Stimulated activated CD8-positive, alpha-beta memory T cell treated with anti-CD3 and anti-CD28 coated beads, Interleukin-4, amount 100 ng/mL, for 24 hours (primary cell): ENCODE measurements around the gene FAT1.
A peak's percentile ranks its signal among the peaks of the same experiment; 100 is the strongest.

Source experiments
- DNase-seq: peaks from one replicate; pipeline ENCODE4 v3.0.0-alpha.2; 2020; ENCODE audit warnings: low read depth

Gene FAT1

DNA sequence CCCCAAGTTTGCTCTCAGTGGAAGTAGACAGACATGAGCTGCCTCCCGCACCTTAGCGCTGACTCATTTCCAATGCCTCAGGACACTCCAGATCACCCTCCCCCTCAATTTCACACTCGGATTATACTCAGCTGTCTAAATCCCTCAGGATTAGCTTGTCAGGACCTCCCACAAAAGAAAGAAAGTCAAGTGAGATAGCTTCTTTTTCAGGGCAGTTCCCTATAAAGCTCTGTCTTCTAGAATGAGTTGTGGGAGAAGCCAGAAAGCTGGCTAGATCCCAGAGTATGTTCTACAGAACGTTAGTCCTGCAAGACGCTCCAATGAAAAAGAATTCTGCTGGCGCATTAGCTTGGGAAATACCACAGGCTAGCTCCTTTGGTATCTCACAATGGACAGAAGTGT lies 117.1 kb downstream of the FAT1 start:
- DNase-seq, result no peak

DNA sequence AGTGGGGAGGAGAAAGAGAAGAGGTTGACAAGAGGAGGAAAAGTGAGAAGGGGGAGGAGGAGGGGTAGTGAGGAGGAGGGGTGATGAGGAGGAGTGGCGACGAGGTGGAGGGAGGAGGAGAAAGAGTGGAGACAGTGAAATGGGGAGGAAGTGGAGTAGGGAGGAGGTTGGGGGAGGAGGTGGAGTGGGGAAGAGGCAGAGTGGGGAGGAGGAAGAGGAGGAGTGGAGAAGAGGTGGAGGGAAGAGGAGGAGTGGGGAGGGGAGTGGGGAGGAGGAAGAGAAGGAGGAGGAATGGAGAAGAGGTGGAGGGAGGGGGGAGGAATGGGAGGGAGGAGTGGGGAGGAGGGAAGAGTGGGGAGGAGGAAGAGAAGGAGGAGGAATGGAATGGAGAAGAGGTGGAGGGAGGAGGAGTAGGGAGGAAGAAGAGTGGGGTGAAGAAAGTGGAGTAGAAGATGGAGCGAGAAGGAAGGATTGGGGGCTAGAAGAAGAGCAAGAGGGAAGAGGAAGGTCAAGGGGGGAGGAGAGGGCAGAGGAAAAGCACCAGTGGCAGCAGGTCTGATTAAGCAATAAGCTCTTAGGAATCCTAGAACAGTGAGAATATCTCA lies 118.3 kb downstream of the FAT1 start:
- DNase-seq, result no peak

DNA sequence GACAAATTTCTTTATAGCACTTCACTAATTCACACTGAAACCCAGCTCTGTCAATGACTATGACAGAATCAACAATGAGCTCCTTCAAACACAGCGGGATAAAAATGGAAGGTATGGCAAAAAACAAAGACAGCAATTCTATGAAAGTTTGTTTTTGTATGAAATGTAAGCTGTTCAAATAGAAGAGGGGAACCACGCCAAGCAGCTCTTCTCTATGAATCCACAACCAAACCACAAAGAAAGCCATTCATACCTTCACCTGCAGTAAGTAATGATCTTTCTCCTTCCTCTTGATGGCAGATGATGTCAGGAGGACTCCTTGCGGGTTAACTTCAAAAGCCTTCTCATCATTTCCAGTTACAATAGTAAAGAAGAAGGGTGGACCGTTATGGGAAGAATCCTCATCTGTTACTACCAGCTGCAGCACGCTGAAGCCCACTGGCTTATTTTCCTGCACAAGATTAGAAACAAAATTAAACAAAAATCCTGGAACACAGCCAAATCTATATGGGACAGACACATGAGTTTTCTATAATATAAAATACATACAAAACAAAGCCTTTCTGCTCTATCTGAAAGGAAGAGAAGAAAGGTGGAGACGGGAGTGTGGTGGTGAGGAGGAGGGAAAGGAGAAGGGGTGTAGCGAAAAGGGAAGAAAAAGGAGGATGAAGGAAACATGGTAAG lies 119.4 kb downstream of the FAT1 start:
- DNase-seq, result no peak

DNA sequence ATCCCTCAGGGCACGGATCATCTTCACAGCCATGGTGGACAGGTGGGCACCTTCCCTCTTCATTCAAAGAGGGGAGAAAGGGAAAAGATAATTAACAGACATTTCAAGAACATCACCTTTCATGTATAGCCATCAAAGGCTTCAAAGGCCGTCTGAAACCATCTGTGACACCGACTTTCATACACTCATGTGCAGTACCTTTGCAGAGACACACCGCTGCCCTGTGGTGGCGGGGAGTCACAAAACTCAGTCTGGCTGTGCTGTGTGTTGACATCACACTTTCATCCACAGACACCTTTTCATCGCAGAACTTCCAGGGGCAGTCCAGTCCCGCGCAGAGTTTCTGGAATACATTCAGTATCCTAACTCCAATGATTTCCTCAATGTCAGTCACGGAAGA lies 120.7 kb downstream of the FAT1 start:
- no peak for DNase-seq

DNA sequence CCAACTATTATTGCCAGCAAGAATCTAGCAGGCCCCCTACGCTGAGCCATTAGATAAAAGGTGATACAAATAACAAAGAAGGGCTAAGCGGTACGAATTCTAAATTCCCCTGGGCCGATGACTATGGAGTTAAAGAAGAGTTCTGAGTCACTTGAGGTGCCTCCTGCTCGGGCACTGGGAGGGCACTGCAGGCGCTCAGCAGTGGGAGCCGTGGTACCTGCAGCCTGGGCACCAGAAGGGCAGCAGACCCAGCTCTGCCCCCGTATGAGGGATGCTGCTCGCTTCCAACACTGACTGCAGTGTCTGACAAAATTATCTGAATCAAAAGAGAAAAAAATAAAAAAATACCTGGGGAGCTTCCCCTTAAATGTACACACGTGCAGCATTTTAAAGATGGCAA lies 124.2 kb downstream of the FAT1 start:
- DNase-seq, result no peak

DNA sequence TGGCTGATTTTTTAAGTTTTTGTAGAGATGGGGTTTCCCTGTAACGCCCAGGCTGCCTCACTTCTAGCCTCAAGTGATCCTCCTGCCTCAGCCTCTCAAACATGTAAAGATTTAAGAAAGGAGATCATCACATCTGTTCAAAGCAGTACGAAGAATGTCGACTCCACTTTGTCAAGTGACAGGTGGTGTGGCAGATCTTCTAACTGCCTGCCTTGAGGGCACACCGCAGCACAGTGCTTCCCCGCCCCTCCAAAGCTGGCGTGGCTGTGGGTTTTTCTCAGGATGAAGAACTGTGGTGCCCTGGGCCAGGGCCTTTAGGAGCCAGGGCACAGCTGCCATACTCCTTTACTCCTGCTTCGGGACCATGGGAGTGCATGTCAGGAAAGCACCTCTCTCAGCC lies 125.0 kb downstream of the FAT1 start:
- no peak for DNase-seq

DNA sequence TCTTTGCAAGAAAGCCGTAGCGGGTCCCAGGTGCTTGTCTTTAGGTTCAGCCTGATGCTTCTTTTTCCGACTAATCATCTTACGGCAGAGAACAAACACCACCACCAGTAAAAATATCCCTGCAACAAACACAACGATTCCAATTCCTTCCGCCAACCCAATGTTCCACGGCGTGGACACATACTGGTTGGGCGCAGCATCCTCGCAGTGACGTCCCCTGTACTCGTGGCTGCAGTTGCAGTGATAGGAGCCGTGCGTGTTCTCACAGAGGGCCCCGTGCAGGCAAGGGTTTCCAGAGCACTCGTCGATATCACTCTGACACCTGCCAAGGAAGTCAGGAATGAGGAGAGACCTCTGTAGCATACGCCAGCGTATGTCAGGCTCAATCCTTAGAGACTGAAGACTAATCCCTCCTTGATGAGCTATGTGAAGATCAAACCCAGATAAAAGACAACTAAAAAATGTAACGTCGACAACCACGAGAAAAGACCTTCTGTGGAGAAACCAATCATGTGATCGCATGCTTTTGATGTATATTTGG lies 126.7 kb downstream of the FAT1 start:
- no peak for DNase-seq

DNA sequence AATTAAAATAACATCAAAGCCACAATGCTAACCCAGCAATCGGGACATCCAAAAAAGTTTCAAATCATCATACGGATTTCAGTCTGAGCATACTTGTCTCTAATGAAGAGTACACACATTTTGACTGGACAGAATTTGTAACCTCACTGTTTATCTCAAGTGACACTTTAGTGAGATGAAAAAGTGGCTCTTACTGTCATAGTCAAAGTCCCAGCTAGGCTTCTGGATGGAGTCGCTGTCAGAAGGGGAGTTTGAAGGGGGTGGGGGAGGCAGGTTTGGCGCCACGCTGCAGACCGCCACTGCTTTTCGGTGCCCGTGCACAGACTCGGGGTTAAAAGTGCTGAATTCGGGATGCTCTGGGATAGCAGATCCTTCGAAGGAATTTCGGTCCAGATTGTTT lies 127.3 kb downstream of the FAT1 start:
- DNase-seq, result no peak

DNA sequence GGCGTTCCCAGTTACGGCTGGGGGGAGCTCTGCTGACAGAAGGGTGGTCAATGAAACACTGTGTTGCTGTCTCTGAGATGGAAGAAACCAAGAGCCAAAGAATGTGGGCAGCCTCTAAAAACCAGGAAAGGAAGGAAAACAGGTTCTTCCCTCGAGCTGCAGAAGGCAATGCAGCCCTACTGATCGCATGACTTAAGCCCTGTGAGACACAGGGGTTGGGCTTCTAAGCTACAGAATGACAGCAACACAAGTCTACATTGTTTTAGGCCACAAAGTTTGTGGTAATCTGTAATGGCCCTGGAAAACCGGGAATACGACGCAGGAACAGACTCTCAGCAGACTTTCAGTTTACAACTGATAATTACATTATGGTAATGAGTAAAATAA lies 130.1 kb downstream of the FAT1 start:
- no peak for DNase-seq

DNA sequence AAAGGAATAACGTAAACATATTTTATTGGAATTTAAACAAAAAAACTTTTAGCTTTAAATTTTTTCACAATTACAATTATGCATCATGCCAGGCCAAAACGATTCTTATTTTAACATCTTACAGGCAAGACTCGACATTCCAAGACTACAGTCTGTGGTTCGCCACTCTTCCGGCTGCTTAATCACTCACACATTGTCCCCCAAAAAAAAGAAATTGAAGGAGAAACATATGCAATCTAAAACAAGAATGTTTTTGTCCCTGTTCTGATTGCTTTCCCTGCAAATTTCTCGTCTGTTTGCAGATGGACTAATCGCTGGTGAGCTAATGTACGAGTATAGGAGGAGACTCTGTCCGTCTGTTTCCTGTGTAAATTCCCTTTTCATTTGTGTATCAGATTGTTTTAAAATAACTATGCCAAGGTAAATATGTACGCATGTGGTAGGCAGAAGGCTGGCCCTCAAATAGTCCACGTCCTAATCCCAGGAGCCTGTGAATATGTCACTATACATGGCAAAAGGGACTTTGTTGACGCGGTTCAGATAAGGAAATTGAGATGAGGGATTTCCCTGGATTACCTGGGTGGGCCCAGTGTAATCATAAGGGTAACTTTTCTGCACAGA lies 130.6 kb downstream of the FAT1 start:
- no peak for DNase-seq

DNA sequence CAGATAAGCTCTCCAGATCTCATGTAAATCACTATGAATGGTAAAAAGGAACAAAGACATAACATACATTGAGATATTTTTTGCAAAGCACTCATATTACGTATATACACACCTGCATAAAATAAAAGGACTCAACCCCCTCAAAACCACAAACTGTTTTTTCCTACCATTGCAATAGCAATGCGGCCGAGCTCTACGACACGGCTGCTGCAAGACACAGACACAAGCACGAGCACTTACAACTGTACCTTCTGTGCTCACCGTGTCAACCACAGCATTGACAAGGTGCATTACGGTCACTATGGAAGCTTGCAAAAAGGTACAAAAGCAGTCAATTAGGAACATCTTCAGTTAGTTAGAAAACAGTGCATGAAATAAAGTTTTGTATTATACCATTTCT lies 131.2 kb downstream of the FAT1 start:
- DNase-seq, result no peak

DNA sequence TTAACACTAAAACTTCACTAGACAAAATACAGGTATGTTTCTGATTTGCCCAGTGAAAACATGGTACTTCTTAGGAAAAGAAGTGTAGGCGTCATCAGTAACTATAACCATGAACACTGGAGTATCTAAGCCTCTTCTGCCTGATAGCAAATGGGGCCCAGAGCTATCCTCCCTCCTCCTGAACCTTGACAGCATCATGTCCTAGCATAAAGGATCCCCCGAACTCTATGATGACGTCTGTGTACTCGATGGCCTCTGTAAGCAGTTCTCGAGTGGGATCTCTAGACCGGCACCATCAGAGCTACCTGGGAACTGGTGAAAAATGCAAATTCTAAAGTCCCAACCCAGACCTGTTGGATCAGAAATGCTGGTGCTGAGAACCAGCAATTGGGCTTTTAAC lies 132.0 kb downstream of the FAT1 start:
- no peak for DNase-seq

DNA sequence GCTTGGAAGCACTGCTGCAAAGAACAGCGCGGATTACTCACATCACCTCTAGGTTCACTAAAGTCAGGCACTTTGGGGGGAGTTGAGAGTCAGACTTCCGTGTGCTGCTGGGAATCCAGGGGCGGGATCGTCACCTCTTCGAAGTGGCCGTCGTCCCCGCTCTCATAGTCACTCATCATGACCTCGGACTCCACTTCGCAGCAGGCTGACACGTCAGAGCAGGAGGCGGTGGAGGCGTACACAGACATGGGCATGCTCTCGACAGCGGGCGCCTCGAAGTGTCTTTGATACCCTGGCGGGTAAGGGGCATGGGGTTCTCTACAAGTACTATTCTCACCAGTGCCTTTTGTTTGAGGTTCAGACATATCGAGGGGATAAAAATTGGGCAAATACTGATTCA lies 135.2 kb downstream of the FAT1 start:
- no peak for DNase-seq

DNA sequence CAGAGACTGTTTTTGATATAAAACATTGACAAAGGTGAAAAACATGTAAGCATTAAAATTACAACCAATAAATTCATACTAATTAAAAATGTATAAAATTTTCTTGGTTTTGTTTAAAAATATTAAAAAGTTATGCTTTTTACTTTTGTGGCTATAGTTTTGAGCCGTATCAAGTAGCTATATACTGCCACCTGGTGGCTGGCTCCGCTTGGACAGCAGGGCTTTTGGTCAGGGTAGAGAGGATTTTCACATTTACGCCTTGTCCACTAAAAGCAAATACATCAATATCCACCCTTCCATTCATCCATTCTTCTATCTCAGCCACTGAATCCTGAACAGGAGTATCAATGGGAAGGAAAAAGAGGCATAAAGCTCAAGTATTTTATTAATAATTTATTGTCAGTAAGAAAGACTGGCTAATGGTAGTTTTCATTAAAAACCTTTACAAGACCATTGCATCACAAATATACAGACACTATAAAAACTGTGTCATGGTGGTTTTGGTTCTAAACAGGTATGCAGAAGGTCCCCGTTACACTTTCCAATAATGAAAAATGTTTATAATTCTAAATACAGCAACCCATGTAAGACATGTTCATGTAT lies 136.1 kb downstream of the FAT1 start:
- DNase-seq, result peak; percentile 37

DNA sequence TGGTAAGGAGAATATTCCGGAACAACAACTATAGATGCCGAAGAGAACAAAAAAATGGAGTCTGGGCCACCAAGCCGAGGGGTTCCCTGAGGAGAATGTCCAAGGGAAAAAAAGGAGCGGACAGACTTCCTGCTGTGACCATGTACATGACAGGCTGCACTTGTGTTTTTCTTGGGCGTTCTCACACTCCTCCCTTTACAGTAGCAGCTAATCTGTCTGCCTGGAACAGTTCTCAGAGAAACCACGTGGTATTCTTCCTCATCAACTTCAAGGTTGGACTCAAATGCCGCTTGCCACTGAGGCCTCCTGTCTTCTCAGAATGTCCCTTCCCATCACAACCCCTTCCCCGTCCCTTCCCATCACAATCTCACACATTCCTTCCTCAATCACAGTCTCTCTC lies 137.5 kb downstream of the FAT1 start:
- no peak for DNase-seq

DNA sequence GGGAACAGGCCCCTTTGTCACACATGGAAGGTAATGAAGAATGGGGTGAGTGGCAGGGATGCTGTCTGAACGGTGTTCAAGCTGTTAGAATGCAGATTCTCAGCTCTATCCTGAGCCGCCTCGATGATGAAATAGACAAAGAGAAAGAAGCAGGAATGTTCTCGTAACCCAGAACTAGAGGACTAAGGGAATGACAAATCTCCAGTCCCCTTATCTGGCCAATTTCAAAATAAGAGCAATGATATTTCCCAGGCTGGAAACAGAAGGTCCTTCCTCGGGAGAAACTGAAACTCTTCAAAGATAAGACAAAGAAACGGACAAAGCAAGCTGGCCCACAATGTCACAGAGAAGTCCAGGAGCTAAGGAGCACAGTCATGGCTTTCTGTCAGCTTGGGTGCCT lies 138.7 kb downstream of the FAT1 start:
- no peak for DNase-seq

DNA sequence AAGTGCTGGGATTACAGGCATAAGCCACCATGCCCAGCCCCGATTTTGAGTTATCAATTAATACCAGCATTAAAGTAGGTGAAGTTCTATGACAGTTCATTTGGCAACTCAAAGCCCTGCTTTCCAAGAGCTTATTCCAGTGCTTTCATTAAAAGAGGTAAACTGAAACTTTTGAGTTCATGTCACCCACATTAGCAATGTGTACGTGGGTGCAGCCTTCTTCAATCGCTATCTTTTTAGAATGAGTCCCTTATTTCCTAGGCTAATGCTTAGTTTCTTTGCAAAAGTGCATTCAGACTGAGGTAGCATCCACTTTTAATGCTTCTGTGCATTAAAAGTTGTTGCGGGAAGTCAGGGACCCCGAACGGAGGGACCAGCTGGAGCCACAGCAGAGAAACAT lies 142.2 kb downstream of the FAT1 start:
- no peak for DNase-seq

DNA sequence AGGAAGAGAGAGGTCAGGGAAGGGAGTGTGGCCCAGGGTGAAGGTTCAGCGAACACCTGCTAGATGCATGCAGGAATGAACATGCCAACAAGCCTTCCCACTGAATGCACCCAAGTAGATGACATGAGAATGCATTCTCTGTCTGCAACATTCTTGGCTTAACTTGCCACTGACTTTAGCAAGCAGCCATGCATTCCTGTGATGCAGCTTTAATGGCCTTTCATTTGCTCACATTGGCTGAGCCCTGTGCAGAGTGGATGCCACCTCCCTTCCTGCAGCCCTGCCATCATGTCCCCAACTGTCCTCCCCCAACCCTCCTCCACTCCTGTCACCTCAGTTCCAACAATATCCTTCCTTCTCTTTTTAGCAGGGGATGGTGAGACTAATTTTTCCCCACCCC lies 143.0 kb downstream of the FAT1 start:
- no peak for DNase-seq

DNA sequence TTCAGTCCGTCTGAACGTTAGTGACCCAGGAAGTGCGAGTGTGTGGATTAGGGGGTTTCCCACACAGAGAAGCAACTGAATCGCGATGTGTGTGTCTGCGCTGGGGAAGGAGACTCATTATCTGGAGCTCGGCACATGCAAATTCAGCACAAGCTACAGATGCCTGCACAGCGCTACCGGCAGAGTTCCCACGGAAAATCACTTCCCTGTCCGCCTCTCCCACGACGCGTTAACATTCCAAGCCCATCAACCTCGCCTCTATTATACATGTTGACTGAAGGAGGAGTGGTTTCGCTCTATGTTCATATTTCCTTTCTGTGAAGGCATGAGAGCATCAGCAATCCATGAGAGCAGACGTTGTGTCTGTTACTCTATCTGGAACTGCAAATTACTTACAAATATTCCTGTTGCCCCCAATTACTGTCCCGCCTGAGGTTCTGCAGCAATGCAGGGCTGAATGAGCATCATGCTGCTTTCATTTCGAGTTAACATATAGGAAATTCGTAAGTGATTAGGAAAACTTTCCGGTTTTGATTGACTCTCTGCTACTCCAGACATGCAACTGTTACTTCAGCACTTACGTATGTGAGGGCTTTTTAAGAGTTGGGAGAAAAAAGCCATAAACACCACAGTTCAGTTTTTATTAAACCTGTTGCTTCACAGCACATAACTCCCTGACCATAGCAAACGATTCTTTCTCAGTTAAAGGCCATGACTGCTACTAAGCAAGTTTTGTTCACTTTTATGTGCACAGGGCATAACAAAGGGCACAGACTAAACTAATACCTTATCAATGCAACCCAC lies 153.3 kb downstream of the FAT1 start:
- DNase-seq, result no peak

DNA sequence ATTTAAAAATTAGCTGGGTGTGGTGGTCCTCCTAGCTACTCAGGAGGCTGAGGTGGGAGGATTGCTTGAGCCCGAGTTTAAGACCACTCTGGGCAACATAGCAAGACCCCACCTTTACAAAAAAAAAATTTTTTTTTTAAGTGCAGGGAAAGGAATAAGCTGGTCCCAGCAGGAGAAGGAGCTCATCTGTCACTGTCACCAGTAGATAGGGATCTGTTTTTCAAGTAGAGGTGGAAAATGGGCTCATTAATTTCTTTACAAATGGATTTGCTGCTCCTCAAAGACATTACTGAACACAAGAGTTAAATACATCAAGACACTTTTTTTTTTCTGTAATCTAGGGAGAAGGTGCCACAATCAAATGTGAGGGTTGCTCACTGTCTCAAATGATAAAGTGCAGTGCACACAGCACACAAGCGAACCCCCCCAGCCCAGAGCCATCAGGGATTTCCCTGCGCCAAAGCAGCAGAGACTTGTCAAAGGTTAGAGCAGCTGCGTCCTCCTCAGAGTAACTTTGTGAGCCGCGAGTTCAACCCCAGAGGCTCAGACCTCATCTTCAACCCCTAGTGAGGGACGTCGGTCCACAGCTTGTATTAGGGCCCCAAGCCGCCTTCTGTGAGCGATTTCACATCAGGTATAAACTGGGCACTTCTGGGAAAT lies 154.0 kb downstream of the FAT1 start:
- no peak for DNase-seq

DNA sequence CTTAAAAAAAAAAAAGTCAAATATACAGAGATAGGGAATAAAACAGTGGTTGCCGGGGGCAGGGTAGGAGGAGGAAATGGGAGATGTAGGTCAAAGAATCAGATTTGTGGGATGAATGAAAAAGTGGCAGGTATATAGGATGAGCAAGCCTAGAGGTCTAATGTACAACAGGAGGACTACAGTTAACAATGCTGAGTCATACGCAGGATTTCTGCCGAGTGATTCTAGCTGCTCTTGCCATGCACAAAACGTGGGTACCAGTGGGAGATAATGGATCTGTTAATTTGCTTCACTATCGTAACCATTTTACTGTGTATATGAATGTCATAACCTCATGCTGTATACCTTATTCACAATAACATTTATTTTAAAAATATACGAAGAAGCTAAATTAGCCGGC lies 157.6 kb downstream of the FAT1 start:
- no peak for DNase-seq

DNA sequence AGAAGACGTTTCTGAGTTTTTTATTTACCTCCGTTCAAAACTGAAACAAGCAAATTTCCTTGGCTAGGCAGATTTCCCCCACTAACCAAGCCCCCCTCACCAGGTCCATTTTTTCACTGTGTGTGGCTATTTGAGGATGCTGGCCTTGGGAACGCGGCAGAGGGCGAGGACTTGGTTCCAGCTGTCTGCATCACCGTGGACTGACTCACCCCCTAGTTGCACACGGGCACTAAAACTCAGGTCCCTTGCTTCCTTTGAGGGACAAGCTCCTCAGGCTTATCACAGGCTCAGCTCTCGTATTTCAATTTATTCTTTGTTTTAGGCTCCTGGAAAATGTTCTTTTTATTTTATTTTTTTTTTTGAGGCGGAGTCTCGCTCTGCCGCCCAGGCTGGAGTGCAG lies 159.9 kb downstream of the FAT1 start:
- DNase-seq, result no peak
